Neural cell (in vitro differentiated cells): ENCODE measurements around the gene VAV3.

Source experiments
- CTCF ChIP-seq: fragments of 450-650 bp; IDR thresholded peaks from 2 replicates; pipeline ENCODE4 v1.5.1; 2014; ENCODE audit warnings: antibody characterized with exemption, mild to moderate bottlenecking, moderate library complexity; ENCODE audit not compliant: poor library complexity, severe bottlenecking
- TAF1 ChIP-seq: IDR thresholded peaks from 2 replicates; pipeline ENCODE4 v1.6.1; 2012; ENCODE audit warnings: low read depth

- TF ChIP-seq CTCF (no peak), TAF1 (no peak)
Observed at GRCh38 chr1:107677697-107678096, 287.3 kb downstream of the VAV3 start.
